ENCODE results near the gene LGR6.

- TF ChIP-seq CTCF (IDR thresholded peaks at IDR 0.05) (no peak), REST (IDR thresholded peaks at IDR 0.05; ENCODE audit: insufficient read depth in 1 of 2, low read depth in 2 of 2, low read length in 1 of 2) (no peak), POLR2AphosphoS5 (IDR thresholded peaks at IDR 0.05; ENCODE audit: low read depth, low read length) (no peak), TCF7L2 (IDR thresholded peaks at IDR 0.05; ENCODE audit: low read depth, low read length) (no peak)
Observed at GRCh38 chr1:202153284-202153683, 40.3 kb upstream of the LGR6 start.

All from Panc1 (cell line).